SK-N-SH (cell line): ENCODE measurements around the gene DRD4. TPM values are rescaled to one million over a fixed set of nuclear protein-coding genes. Genes with fewer than 3 reads are reported as not detected.

Experiments
- CTCF ChIA-PET: fragments of 300-600, 350-600 bp; formaldehyde crosslinking; extraction: SDS; loops from one replicate; lab custom pipeline; 2021; lab: Yijun Ruan, JAX
- POLR2A ChIA-PET: fragments of 350-600 bp; sonication (Branson Sonifier 250); formaldehyde crosslinking; extraction: SDS; loops from one replicate; lab custom pipeline; 2020; ENCODE audit warnings: antibody characterized with exemption, inconsistent platforms; lab: Yijun Ruan, JAX
- DNase-seq: peaks from one replicate; pipeline ENCODE4 v3.0.0; 2012
- H2AFZ ChIP-seq: fragments of 200-600 bp; sonication (generic); 2 replicates; pipeline ENCODE4 v1.8.1; 2016; ENCODE audit warnings: antibody characterized with exemption, mild to moderate bottlenecking, low read depth
- H3F3A ChIP-seq: fragments of 200-600 bp; sonication (generic); replicated peaks from 2 replicates; pipeline ENCODE3; 2016; ENCODE audit warnings: antibody characterized with exemption, mild to moderate bottlenecking; ENCODE audit not compliant: insufficient read depth
- H3K27ac ChIP-seq, 2 experiments: fragments of 200-500 bp in 1 of 2; fragments of 200-600 bp in 1 of 2; sonication (Bioruptor generic) in 1 of 2; sonication (generic), shearing (Covaris generic) in 1 of 2; 2 replicates each; pipeline versions ENCODE4 v1.5.1 to v1.6.1; 2014 to 2016; ENCODE audit warnings: low read depth in 2 of 2, inconsistent platforms in 1 of 2, low read length in 1 of 2, mild to moderate bottlenecking in 1 of 2, mixed read lengths in 1 of 2
- H3K27me3 ChIP-seq: fragments of 200-600 bp; sonication (generic), shearing (Covaris generic); 2 replicates; pipeline ENCODE4 v1.6.1; 2016; ENCODE audit warnings: mixed run types; ENCODE audit not compliant: insufficient read depth
- H3K36me3 ChIP-seq, 2 experiments: fragments of 200-500 bp in 1 of 2; fragments of 200-600 bp in 1 of 2; sonication (Bioruptor generic) in 1 of 2; sonication (generic) in 1 of 2; replicated peaks in 1 of 2; 2 replicates each; pipeline versions ENCODE3 to v1.5.1; 2014 to 2016; ENCODE audit warnings: low read length in 1 of 2, mild to moderate bottlenecking in 1 of 2; ENCODE audit not compliant: insufficient read depth in 2 of 2, control insufficient read depth in 1 of 2
- H3K4me1 ChIP-seq, 2 experiments: fragments of 200-500 bp in 1 of 2; fragments of 200-600 bp in 1 of 2; sonication (Bioruptor generic) in 1 of 2; sonication (generic), shearing (Covaris generic) in 1 of 2; 2 replicates each; pipeline versions ENCODE4 v1.5.1 to v1.6.1; 2014 to 2016; ENCODE audit warnings: low read depth in 1 of 2, low read length in 1 of 2, mixed run types in 1 of 2; ENCODE audit not compliant: insufficient read depth in 2 of 2, control insufficient read depth in 1 of 2
- H3K4me2 ChIP-seq: fragments of 200-600 bp; sonication (generic), shearing (Covaris generic); 2 replicates; pipeline ENCODE4 v1.6.1; 2017; ENCODE audit warnings: mixed run types
- H3K4me3 ChIP-seq, 2 experiments: fragments of 200-500 bp in 1 of 2; fragments of 200-600 bp in 1 of 2; sonication (Bioruptor generic) in 1 of 2; sonication (generic), shearing (Covaris generic) in 1 of 2; 2 replicates each; pipeline versions ENCODE4 v1.5.1 to v1.8.1; 2014 to 2016; ENCODE audit warnings: low read depth in 2 of 2, inconsistent platforms in 1 of 2, low read length in 1 of 2, mild to moderate bottlenecking in 1 of 2, mixed read lengths in 1 of 2, moderate library complexity in 1 of 2
- H3K79me2 ChIP-seq: fragments of 200-600 bp; sonication (generic); 2 replicates; pipeline ENCODE4 v1.8.1; 2017; ENCODE audit warnings: mild to moderate bottlenecking; ENCODE audit not compliant: insufficient read depth
- H3K9ac ChIP-seq: fragments of 200-600 bp; sonication (generic); 2 replicates; pipeline ENCODE4 v1.6.1; 2017; ENCODE audit warnings: mixed run types
- H3K9me2 ChIP-seq: fragments of 200-600 bp; sonication (generic); 2 replicates; pipeline ENCODE4 v1.6.1; 2017; ENCODE audit warnings: mixed run types
- H3K9me3 ChIP-seq: fragments of 200-600 bp; sonication (generic); 2 replicates; pipeline ENCODE4 v1.6.1; 2017; ENCODE audit warnings: mixed run types, mild to moderate bottlenecking, moderate library complexity
- H4K20me1 ChIP-seq: fragments of 200-600 bp; sonication (generic); 2 replicates; pipeline ENCODE4 v1.6.1; 2017; ENCODE audit warnings: mild to moderate bottlenecking, mixed run types; ENCODE audit not compliant: insufficient read depth
- ELF1 ChIP-seq: IDR thresholded peaks from 2 replicates; pipeline ENCODE4 v1.4.0; 2012
- EP300 ChIP-seq, 2 experiments: IDR thresholded peaks; 2 replicates each; pipeline versions ENCODE4 v1.4.0 to v1.6.1; 2012; ENCODE audit warnings: borderline replicate concordance in 1 of 2, low read depth in 1 of 2, low read length in 1 of 2
- EZH2phosphoT487 ChIP-seq: fragments of 200-600 bp; sonication (generic); IDR thresholded peaks from 2 replicates; pipeline ENCODE4 v1.6.1; 2017; ENCODE audit warnings: low read depth, mixed run types, mild to moderate bottlenecking, antibody characterized with exemption, moderate library complexity, borderline replicate concordance
- FOXM1 ChIP-seq: IDR thresholded peaks from 2 replicates; pipeline ENCODE4 v1.4.0; 2012; ENCODE audit warnings: low read depth, mild to moderate bottlenecking
- JUND ChIP-seq: IDR thresholded peaks from 2 replicates; pipeline ENCODE4 v1.4.0; 2012
- NRF1 ChIP-seq: IDR thresholded peaks from 2 replicates; pipeline ENCODE4 v1.6.1; 2012; ENCODE audit warnings: low read depth, mild to moderate bottlenecking, low read length
- RAD21 ChIP-seq: IDR thresholded peaks from 2 replicates; pipeline ENCODE4 v1.6.1; 2012; ENCODE audit warnings: mild to moderate bottlenecking, low read length
- RXRA ChIP-seq: IDR thresholded peaks from 2 replicates; pipeline ENCODE4 v1.4.0; 2012; ENCODE audit warnings: low read depth, mild to moderate bottlenecking, borderline replicate concordance
- SIN3A ChIP-seq: IDR thresholded peaks from 2 replicates; pipeline ENCODE4 v1.6.1; 2012; ENCODE audit warnings: low read depth, mild to moderate bottlenecking, low read length, moderate library complexity, borderline replicate concordance
- SMC3 ChIP-seq: IDR thresholded peaks from 2 replicates; pipeline ENCODE4 v1.6.1; 2012; ENCODE audit warnings: low read depth, low read length, improper control_type of control experiment
- TAF1 ChIP-seq: IDR thresholded peaks from 2 replicates; pipeline ENCODE4 v1.6.1; 2012; ENCODE audit warnings: low read depth, mild to moderate bottlenecking, low read length, moderate library complexity, borderline replicate concordance
- TCF12 ChIP-seq: IDR thresholded peaks from 2 replicates; pipeline ENCODE4 v1.4.0; 2012
- WGBS: methylation state at CpG from one replicate; pipeline ENCODE4 v1.1.6; 2017; ENCODE audit warnings: low lambda C conversion rate; 5-methylcytosine and 5-hydroxymethylcytosine counted together
- polyA plus RNA-seq, 3 experiments: library from polyadenylated mRNA; depleted of rRNA; stranded (reverse); fragments of >200 nt; gene quantifications; 2 replicates each; pipeline ENCODE4 v1.2.3, GENCODE V29; 2012
- TF ChIP-seq, protein P1 (sequence below): fragments of 150-350 bp; IDR thresholded peaks from 2 replicates; pipeline ENCODE4 v1.6.1; 2016; ENCODE audit warnings: mild to moderate bottlenecking, low read depth, low read length
- TF ChIP-seq, protein P2 (sequence below): IDR thresholded peaks from 2 replicates; pipeline ENCODE4 v1.6.1; 2012; ENCODE audit warnings: mild to moderate bottlenecking, low read depth, low read length, moderate library complexity

The DRD4 gene
- polyA plus RNA-seq, 1 of the 3 experiments (the other 2 are of a cell fraction) = not detected

- Histone ChIP-seq H3K9me2 (no peaks in the 10 kb centered on the region), H3K4me2 (no peak overlapping the region), H3K4me1 (no peaks in the 10 kb centered on the region), H3K36me3 (peaks cover 46 to 72% of the 10 kb centered on the region in 2 experiments), H2AFZ (no peak overlapping the region), H3K9me3 (no peaks in the 10 kb centered on the region), H4K20me1 (peaks cover 54% of the 10 kb centered on the region), H3K27ac (no peak overlapping the region), H3F3A (peaks cover 12% of the 10 kb centered on the region), H3K9ac (no peak overlapping the region), H3K4me3 (no peak overlapping the region), H3K79me2 (peaks cover 57% of the 10 kb centered on the region)
- ChIA-PET POLR2A (interaction anchor here (0.6 kb wide), 1 partner anchor 337 kb away, joined by 3 read pairs; no protein-coding TSS in a partner anchor), CTCF (interaction anchor here (0.6 kb wide), 1 partner anchor 36 kb away, joined by 4 read pairs; no protein-coding TSS in a partner anchor)
- no peak for DNase-seq
- 82% methylated on average over 11 of the region's 11 CpGs for WGBS
- TF ChIP-seq RAD21 = no peak
- no peak for TF ChIP-seq EP300 (IDR thresholded peaks at IDR 0.05; ENCODE audit: borderline replicate concordance in 1 of 2, low read depth in 1 of 2, low read length in 1 of 2)
- TF ChIP-seq, protein P1, sequence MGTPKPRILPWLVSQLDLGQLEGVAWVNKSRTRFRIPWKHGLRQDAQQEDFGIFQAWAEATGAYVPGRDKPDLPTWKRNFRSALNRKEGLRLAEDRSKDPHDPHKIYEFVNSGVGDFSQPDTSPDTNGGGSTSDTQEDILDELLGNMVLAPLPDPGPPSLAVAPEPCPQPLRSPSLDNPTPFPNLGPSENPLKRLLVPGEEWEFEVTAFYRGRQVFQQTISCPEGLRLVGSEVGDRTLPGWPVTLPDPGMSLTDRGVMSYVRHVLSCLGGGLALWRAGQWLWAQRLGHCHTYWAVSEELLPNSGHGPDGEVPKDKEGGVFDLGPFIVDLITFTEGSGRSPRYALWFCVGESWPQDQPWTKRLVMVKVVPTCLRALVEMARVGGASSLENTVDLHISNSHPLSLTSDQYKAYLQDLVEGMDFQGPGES = no peak
- TF ChIP-seq, protein P2, sequence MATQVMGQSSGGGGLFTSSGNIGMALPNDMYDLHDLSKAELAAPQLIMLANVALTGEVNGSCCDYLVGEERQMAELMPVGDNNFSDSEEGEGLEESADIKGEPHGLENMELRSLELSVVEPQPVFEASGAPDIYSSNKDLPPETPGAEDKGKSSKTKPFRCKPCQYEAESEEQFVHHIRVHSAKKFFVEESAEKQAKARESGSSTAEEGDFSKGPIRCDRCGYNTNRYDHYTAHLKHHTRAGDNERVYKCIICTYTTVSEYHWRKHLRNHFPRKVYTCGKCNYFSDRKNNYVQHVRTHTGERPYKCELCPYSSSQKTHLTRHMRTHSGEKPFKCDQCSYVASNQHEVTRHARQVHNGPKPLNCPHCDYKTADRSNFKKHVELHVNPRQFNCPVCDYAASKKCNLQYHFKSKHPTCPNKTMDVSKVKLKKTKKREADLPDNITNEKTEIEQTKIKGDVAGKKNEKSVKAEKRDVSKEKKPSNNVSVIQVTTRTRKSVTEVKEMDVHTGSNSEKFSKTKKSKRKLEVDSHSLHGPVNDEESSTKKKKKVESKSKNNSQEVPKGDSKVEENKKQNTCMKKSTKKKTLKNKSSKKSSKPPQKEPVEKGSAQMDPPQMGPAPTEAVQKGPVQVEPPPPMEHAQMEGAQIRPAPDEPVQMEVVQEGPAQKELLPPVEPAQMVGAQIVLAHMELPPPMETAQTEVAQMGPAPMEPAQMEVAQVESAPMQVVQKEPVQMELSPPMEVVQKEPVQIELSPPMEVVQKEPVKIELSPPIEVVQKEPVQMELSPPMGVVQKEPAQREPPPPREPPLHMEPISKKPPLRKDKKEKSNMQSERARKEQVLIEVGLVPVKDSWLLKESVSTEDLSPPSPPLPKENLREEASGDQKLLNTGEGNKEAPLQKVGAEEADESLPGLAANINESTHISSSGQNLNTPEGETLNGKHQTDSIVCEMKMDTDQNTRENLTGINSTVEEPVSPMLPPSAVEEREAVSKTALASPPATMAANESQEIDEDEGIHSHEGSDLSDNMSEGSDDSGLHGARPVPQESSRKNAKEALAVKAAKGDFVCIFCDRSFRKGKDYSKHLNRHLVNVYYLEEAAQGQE = no peak
- TF ChIP-seq JUND = no peak
- TF ChIP-seq ELF1 = no peak
- no peak for TF ChIP-seq TCF12
- no peak for TF ChIP-seq EZH2phosphoT487
- no peak for TF ChIP-seq TAF1
- no peak for TF ChIP-seq SMC3
- TF ChIP-seq RXRA = no peak
- TF ChIP-seq FOXM1 = no peak
- TF ChIP-seq SIN3A = no peak
- TF ChIP-seq, all 33 proteins: peak for 0
- H3K27me3 ChIP-seq = no peaks in the 10 kb centered on the region
These were observed 46.1 kb upstream of the DRD4 start for GRCh38 chr11:590997-591396.

DNA sequence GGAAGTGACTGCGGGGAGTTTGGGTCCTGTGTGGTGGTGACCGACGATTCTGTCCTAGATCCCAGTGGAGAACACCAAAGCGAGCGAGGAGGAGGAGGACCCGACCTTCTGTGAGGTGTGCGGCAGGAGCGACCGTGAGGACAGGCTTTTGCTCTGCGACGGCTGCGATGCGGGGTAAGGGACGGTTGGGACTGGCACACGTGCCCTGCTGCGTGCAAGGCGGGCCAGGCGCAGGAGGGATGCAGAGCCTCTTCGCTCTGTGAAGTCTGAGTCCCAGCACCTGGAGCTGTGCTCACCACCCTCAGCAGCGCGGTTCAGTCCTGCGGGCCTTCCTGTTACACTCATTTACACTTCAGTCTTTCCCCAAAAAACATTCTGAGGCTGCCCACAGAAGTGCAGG is 44.6 kb upstream of the DRD4 start:
- Histone ChIP-seq H3K27ac (no peak overlapping the region), H3K27me3 (no peaks in the 10 kb centered on the region), H3K4me3 (no peak overlapping the region), H3F3A (peaks cover 10% of the 10 kb centered on the region), H3K79me2 (peaks cover 51% of the 10 kb centered on the region), H3K4me1 (no peaks in the 10 kb centered on the region), H3K36me3 (peaks cover 42 to 72% of the 10 kb centered on the region in 2 experiments), H4K20me1 (peaks cover 48% of the 10 kb centered on the region), H3K9me3 (no peaks in the 10 kb centered on the region), H3K9ac (no peak overlapping the region), H3K4me2 (no peak overlapping the region), H2AFZ (no peak overlapping the region), H3K9me2 (no peaks in the 10 kb centered on the region)
- ChIA-PET POLR2A (no interaction called here), CTCF (no interaction called here)
- DNase-seq = no peak
- TF ChIP-seq TAF1 (no peak), EZH2phosphoT487 (no peak), NRF1 (no peak)
- over 99% methylated on average over 21 of the region's 22 CpGs for WGBS
